Measurements from ENCODE around the gene FOXS1. TPM values are rescaled to one million over a fixed set of nuclear protein-coding genes. Genes with fewer than 3 reads are reported as not detected.

Gene FOXS1
- total RNA-seq, 1 donor from 2014 or later, result not detected

DNA sequence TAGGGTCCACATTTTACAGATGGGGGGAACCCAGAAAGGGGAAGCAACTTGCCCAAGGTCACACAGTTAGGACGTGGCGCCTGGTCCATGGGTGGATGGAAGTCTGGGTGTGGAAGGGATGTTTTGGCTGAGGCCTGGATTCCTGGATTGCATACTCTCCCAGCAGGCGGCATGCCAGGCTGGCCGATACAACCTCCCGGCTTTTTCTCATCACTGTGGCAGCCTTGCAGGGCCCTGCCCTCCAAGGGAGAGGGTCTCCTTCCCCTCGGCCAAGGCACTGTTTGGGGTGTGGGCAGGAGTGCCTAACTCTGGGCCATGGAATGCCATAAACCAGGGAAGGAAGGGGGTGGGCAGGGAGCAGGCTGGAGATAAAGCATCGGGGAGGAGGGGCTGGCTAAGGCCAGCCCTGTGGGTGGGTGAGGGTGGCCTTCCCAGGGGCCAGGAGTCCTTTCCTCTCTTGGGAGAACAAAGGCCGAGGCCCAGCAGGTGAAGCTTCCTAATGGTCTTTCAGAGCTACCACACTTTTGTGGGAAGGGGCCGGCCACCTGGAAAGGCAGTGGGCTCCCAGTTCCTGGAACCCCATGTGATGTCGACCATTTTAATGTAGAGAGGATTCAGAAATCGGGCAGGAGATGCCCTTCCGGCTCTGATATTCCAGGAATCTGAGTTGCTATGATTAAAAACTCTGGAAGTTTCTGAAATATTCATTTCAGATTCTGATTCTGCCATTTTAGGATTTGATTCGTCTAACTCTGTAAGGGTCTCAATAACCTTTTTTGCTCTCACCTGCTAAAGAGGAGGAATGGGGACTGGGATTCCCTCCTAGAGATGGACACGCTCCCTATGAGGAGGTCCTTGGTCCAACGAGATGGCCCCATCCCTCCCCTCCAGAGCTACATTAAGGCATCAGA lies 4.2 kb downstream of the FOXS1 start:
- Mint-ChIP-seq H3K9me3 (ENCODE audit: unreplicated experiment) (peaks cover 4% of the 10 kb centered on the region), H3K27me3 (ENCODE audit: unreplicated experiment) (peaks cover 7% of the 10 kb centered on the region), H3K27ac (ENCODE audit: unreplicated experiment) (no peak overlapping the region), H3K4me1 (ENCODE audit: low read depth, unreplicated experiment) (peaks cover 18% of the 10 kb centered on the region), H3K4me3 (ENCODE audit: unreplicated experiment) (no peak overlapping the region), H3K36me3 (ENCODE audit: unreplicated experiment) (no peaks in the 10 kb centered on the region)
- TF ChIP-seq, protein P1, sequence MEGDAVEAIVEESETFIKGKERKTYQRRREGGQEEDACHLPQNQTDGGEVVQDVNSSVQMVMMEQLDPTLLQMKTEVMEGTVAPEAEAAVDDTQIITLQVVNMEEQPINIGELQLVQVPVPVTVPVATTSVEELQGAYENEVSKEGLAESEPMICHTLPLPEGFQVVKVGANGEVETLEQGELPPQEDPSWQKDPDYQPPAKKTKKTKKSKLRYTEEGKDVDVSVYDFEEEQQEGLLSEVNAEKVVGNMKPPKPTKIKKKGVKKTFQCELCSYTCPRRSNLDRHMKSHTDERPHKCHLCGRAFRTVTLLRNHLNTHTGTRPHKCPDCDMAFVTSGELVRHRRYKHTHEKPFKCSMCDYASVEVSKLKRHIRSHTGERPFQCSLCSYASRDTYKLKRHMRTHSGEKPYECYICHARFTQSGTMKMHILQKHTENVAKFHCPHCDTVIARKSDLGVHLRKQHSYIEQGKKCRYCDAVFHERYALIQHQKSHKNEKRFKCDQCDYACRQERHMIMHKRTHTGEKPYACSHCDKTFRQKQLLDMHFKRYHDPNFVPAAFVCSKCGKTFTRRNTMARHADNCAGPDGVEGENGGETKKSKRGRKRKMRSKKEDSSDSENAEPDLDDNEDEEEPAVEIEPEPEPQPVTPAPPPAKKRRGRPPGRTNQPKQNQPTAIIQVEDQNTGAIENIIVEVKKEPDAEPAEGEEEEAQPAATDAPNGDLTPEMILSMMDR (IDR thresholded peaks at IDR 0.05; ENCODE audit: partially characterized antibody, unreplicated experiment), result no peak
- DNase-seq, result no peak

- Mint-ChIP-seq H3K9me3 (ENCODE audit: unreplicated experiment) (peaks cover 5% of the 10 kb centered on the region), H3K27me3 (ENCODE audit: unreplicated experiment) (peaks cover 5% of the 10 kb centered on the region), H3K36me3 (ENCODE audit: unreplicated experiment) (no peaks in the 10 kb centered on the region), H3K27ac (ENCODE audit: unreplicated experiment) (no peak overlapping the region), H3K4me3 (ENCODE audit: unreplicated experiment) (no peak overlapping the region), H3K4me1 (ENCODE audit: low read depth, unreplicated experiment) (peaks cover 22% of the 10 kb centered on the region)
- no peak for DNase-seq
- TF ChIP-seq, protein P1 (IDR thresholded peaks at IDR 0.05; ENCODE audit: partially characterized antibody, unreplicated experiment), result no peak
Observed at GRCh38 chr20:31839782-31840487, 5.5 kb downstream of the FOXS1 start.

GRCh38 chr20:31838646-31839292 lies 6.6 kb downstream of the FOXS1 start:
- Mint-ChIP-seq H3K36me3 (ENCODE audit: unreplicated experiment) (no peaks in the 10 kb centered on the region), H3K27ac (ENCODE audit: unreplicated experiment) (no peak overlapping the region), H3K27me3 (ENCODE audit: unreplicated experiment) (peaks cover 5% of the 10 kb centered on the region), H3K4me3 (ENCODE audit: unreplicated experiment) (no peak overlapping the region), H3K4me1 (ENCODE audit: low read depth, unreplicated experiment) (peaks cover 23% of the 10 kb centered on the region), H3K9me3 (ENCODE audit: unreplicated experiment) (peaks cover 5% of the 10 kb centered on the region)
- no peak for DNase-seq
- TF ChIP-seq, protein P1 (IDR thresholded peaks at IDR 0.05; ENCODE audit: partially characterized antibody, unreplicated experiment), result no peak

DNA sequence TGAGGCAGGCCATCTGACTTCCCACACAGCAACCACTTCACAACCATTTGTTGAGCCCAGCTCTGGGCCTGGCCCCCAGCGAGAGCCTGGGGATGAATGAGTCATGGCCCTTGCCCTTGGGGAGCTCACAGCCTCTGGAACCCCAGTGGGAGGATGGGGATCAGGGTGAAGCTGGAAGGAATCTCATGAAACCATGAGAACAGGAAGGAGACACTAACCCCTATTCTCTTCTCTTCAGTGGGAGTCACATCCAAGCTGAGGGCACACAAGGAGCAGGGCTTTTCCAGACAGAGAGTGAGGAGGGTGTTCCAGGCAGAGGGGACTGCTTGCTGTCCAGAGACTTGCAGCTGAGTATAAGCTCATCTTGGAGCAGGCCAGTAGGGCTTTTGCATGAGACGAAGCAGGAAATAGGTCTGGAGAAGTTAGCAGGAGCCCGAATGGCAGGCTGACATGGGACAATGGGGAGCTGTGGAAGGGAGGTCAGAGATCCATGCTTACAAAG lies 7.5 kb downstream of the FOXS1 start:
- Mint-ChIP-seq H3K4me1 (ENCODE audit: low read depth, unreplicated experiment) (peaks cover 19% of the 10 kb centered on the region), H3K27ac (ENCODE audit: unreplicated experiment) (no peak overlapping the region)

More for the DNA sequence above, 7.5 kb downstream of the FOXS1 start:
- Mint-ChIP-seq H3K36me3 (ENCODE audit: unreplicated experiment) (no peaks in the 10 kb centered on the region), H3K4me3 (ENCODE audit: unreplicated experiment) (no peak overlapping the region), H3K9me3 (ENCODE audit: unreplicated experiment) (peaks cover 3% of the 10 kb centered on the region), H3K27me3 (ENCODE audit: unreplicated experiment) (peaks cover 4% of the 10 kb centered on the region)
- TF ChIP-seq, protein P1 (IDR thresholded peaks at IDR 0.05; ENCODE audit: partially characterized antibody, unreplicated experiment), result no peak
- no peak for DNase-seq
